HCT116 (cell line): ENCODE results near the gene ZP1. TPM values are rescaled to one million over a fixed set of nuclear protein-coding genes. Genes with fewer than 3 reads are reported as not detected.
"Not testable (repeated sequence)": the region's sequence is repeated elsewhere in the genome, so short reads cannot be mapped to it uniquely, and the experiment has no call there.

Experiments
- ATAC-seq: fragments of 200-7000 bp; cut with Tn5 transposase; 2 replicates; pipeline ENCODE4 v1.9.1; 2020; ENCODE audit warnings: mild to moderate bottlenecking, moderate library complexity
- BruUV-seq: library from RNA; stranded (reverse); fragments of 400-500 nt; replicated peaks from 2 replicates; lab custom pipeline; 2021; lab: Mats Ljungman, UMichigan
- CTCF ChIA-PET: fragments of 300-600 bp; sonication (Branson Sonifier 250); formaldehyde crosslinking; loops from one replicate; lab custom pipeline; 2021; ENCODE audit warnings: antibody characterized with exemption; lab: Charles Lee
- POLR2A ChIA-PET: fragments of 300-600, 350-600 bp; sonication (Branson Sonifier 250); formaldehyde crosslinking; loops from one replicate; lab custom pipeline; 2021; ENCODE audit warnings: antibody characterized with exemption; lab: Charles Lee
- RAD21 ChIA-PET, 2 experiments: fragments of 300-600 bp; sonication (Branson Sonifier 250); formaldehyde crosslinking; loops; one replicate each; lab custom pipeline; 2023; ENCODE audit warnings: low total read pairs in 2 of 2; ENCODE audit not compliant: uncharacterized antibody in 2 of 2, unreplicated experiment in 2 of 2, low non-redundant PET in 1 of 2; lab: Charles Lee
- DNase-seq: peaks from one replicate; pipeline ENCODE4 v3.0.0-alpha.2; 2010; ENCODE audit warnings: low read depth, low spot score
- H2AFZ ChIP-seq: fragments of 200-600 bp; shearing (Covaris generic), sonication (generic); 2 replicates; pipeline ENCODE4 v1.6.1; 2017; ENCODE audit warnings: low read depth, mixed run types, mixed read lengths, antibody characterized with exemption, low read length; ENCODE audit not compliant: poor library complexity, severe bottlenecking
- H3K27ac ChIP-seq: 2 replicates; pipeline ENCODE4 v1.5.1; 2012; ENCODE audit warnings: low read depth, low read length
- H3K27me3 ChIP-seq: fragments of 200-600 bp; sonication (generic); 2 replicates; pipeline ENCODE4 v1.6.1; 2016; ENCODE audit warnings: mixed run types, low read length, mixed read lengths; ENCODE audit not compliant: insufficient read depth
- H3K36me3 ChIP-seq, 2 experiments: fragments of 200-500 bp in 1 of 2; fragments of 200-600 bp in 1 of 2; sonication (Bioruptor generic) in 1 of 2; sonication (generic) in 1 of 2; 2 replicates each; pipeline versions ENCODE4 v1.5.1 to v1.6.1; 2014 to 2016; ENCODE audit warnings: low read length in 2 of 2, inconsistent platforms in 1 of 2, mixed read lengths in 1 of 2, mixed run types in 1 of 2; ENCODE audit not compliant: insufficient read depth in 2 of 2, control insufficient read depth in 1 of 2
- H3K4me1 ChIP-seq, 2 experiments: fragments of 200-600 bp in 1 of 2; sonication (generic) in 1 of 2; 2 replicates each; pipeline versions ENCODE4 v1.5.1 to v1.6.1; 2012 to 2017; ENCODE audit warnings: low read length in 2 of 2, inconsistent platforms in 1 of 2, mild to moderate bottlenecking in 1 of 2, mixed read lengths in 1 of 2, mixed run types in 1 of 2, moderate library complexity in 1 of 2; ENCODE audit not compliant: insufficient read depth in 2 of 2, control insufficient read depth in 1 of 2
- H3K4me2 ChIP-seq: fragments of 200-600 bp; sonication (generic); 2 replicates; pipeline ENCODE4 v1.6.1; 2017; ENCODE audit warnings: mixed run types, low read length, mixed read lengths
- H3K4me3 ChIP-seq, 2 experiments: fragments of 200-600 bp in 1 of 2; sonication (generic) in 1 of 2; replicated peaks in 1 of 2; 2 replicates each; pipeline ENCODE4 v1.5.1; 2011 to 2016; ENCODE audit warnings: low read length in 2 of 2, control low read depth in 1 of 2, low read depth in 1 of 2, mild to moderate bottlenecking in 1 of 2, mixed read lengths in 1 of 2, mixed run types in 1 of 2
- H3K79me2 ChIP-seq: fragments of 200-600 bp; sonication (generic); 2 replicates; pipeline ENCODE4 v1.6.1; 2017; ENCODE audit warnings: mild to moderate bottlenecking, mixed run types, low read length, moderate library complexity, mixed read lengths; ENCODE audit not compliant: insufficient read depth
- H3K9ac ChIP-seq: fragments of 200-600 bp; sonication (generic); 2 replicates; pipeline ENCODE4 v1.6.1; 2016; ENCODE audit warnings: low read length, mixed read lengths
- H3K9me2 ChIP-seq: fragments of 200-600 bp; sonication (generic), shearing (Covaris generic); 2 replicates; pipeline ENCODE4 v1.6.1; 2017; ENCODE audit warnings: mixed run types, mild to moderate bottlenecking, moderate library complexity; ENCODE audit not compliant: insufficient read depth
- H3K9me3 ChIP-seq, 2 experiments: fragments of 200-500 bp in 1 of 2; fragments of 200-600 bp in 1 of 2; sonication (Bioruptor generic) in 1 of 2; sonication (generic) in 1 of 2; 2 replicates each; pipeline ENCODE4 v1.6.1; 2014 to 2017; ENCODE audit warnings: low read length in 2 of 2, mixed read lengths in 2 of 2, inconsistent platforms in 1 of 2, low read depth in 1 of 2, mild to moderate bottlenecking in 1 of 2, mixed run types in 1 of 2, moderate library complexity in 1 of 2; ENCODE audit not compliant: control insufficient read depth in 1 of 2, insufficient read depth in 1 of 2
- H4K20me1 ChIP-seq: fragments of 200-600 bp; sonication (generic), shearing (Covaris generic); 2 replicates; pipeline ENCODE4 v1.6.1; 2017; ENCODE audit warnings: mixed run types, mild to moderate bottlenecking, moderate library complexity; ENCODE audit not compliant: insufficient read depth
- CBX3 ChIP-seq: IDR thresholded peaks from 2 replicates; pipeline ENCODE4 v1.6.1; 2012; ENCODE audit warnings: low read depth
- ELF1 ChIP-seq: IDR thresholded peaks from 2 replicates; pipeline ENCODE4 v1.6.1; 2012; ENCODE audit warnings: low read depth, borderline replicate concordance
- JUND ChIP-seq: IDR thresholded peaks from 2 replicates; pipeline ENCODE4 v1.6.1; 2012
- POLR2A ChIP-seq: IDR thresholded peaks from 2 replicates; pipeline ENCODE4 v1.7.0; 2011; ENCODE audit warnings: borderline replicate concordance; ENCODE audit not compliant: insufficient read depth, insufficient read length; ENCODE audit errors: extremely low read depth
- POLR2AphosphoS5 ChIP-seq: IDR thresholded peaks from 2 replicates; pipeline ENCODE4 v1.6.1; 2011; ENCODE audit warnings: mild to moderate bottlenecking, low read depth, low read length, moderate library complexity
- RAD21 ChIP-seq: IDR thresholded peaks from 2 replicates; pipeline ENCODE4 v1.6.1; 2012; ENCODE audit warnings: low read depth, mild to moderate bottlenecking
- SRF ChIP-seq: IDR thresholded peaks from 2 replicates; pipeline ENCODE4 v1.6.1; 2012; ENCODE audit warnings: low read depth
- TCF7L2 ChIP-seq: IDR thresholded peaks from 2 replicates; pipeline ENCODE4 v1.7.0; 2011; ENCODE audit warnings: borderline replicate concordance, inconsistent platforms; ENCODE audit not compliant: insufficient read depth, insufficient read length; ENCODE audit errors: extremely low read depth
- ZFX ChIP-seq: fragments of 450-650 bp; IDR thresholded peaks from 2 replicates; pipeline ENCODE4 v1.6.1; 2017
- ZNF274 ChIP-seq: fragments of 200-500 bp; sonication (Bioruptor generic); IDR thresholded peaks from 2 replicates; pipeline ENCODE4 v1.6.1; 2014; ENCODE audit warnings: mild to moderate bottlenecking, low read depth, low read length, inconsistent platforms
- intact Hi-C: fragments of 100-400 bp; cut with micrococcal nuclease; formaldehyde crosslinking; loops from 2 replicates; pipeline ENCODE4 v1.10.0; 2022
- total RNA-seq: library from RNA; stranded (reverse); gene quantifications from one replicate; pipeline ENCODE4 v1.2.1, GENCODE V29; 2021; ENCODE audit not compliant: unreplicated experiment

Gene ZP1
- total RNA-seq, 1 experiment from 2014 or later: not detected

- no peak for DNase-seq
- H3K9me3 ChIP-seq: peaks cover 5 to 6% of the 10 kb centered on the region in 2 experiments; a peak in 2 of 4 replicates
- H3K4me2 ChIP-seq: no peak overlapping the region
- ATAC-seq: no peak
- no TSS peak for BruUV-seq
- TF ChIP-seq ZFX: no peak
- TF ChIP-seq TCF7L2: no peak
- TF ChIP-seq POLR2AphosphoS5: no peak
- no peak for TF ChIP-seq JUND
- no peak for TF ChIP-seq ELF1
- no peak for TF ChIP-seq CBX3
- TF ChIP-seq SRF: no peak
- ChIA-PET POLR2A (no interaction called here), CTCF (no interaction called here), RAD21 (no interaction called here)
- no peaks in the 10 kb centered on the region for H3K9me2 ChIP-seq
- H3K4me3 ChIP-seq: no peak overlapping the region
- H3K27ac ChIP-seq: no peak overlapping the region
- no peak overlapping the region for H3K9ac ChIP-seq
- intact Hi-C loops: no loop called here
- no peaks in the 10 kb centered on the region for H3K4me1 ChIP-seq
- H3K79me2 ChIP-seq: no peaks in the 10 kb centered on the region
- no peaks in the 10 kb centered on the region for H4K20me1 ChIP-seq
- H3K27me3 ChIP-seq: no peaks in the 10 kb centered on the region
- no peaks in the 10 kb centered on the region for H3K36me3 ChIP-seq
- H2AFZ ChIP-seq: no peak overlapping the region
These were observed 49.3 kb upstream of the ZP1 start for GRCh38 chr11:60818057-60818456.

GRCh38 chr11:60821827-60822599 lies 45.3 kb upstream of the ZP1 start:
- no peaks in the 10 kb centered on the region for H3K36me3 ChIP-seq
- H3K79me2 ChIP-seq: no peaks in the 10 kb centered on the region
- ChIA-PET CTCF (interaction anchor here (1.3 kb wide), 1 partner anchor 9 kb away, joined by 5 read pairs; no protein-coding TSS in a partner anchor), RAD21 (no interaction called here), POLR2A (no interaction called here)
- no TSS peak for BruUV-seq
- H3K27me3 ChIP-seq: no peaks in the 10 kb centered on the region
- no peaks in the 10 kb centered on the region for H3K9me2 ChIP-seq
- ATAC-seq: no peak
- H3K4me2 ChIP-seq: no peak overlapping the region
- no peak overlapping the region for H2AFZ ChIP-seq
- no peaks in the 10 kb centered on the region for H4K20me1 ChIP-seq
- no peak overlapping the region for H3K4me3 ChIP-seq
- no peak for TF ChIP-seq POLR2A
- no peak for TF ChIP-seq ZNF274
- no peak for TF ChIP-seq RAD21
- H3K9me3 ChIP-seq: peaks cover 0 to under 1% of the 10 kb centered on the region in 2 experiments; a peak in 2 of 4 replicates
- intact Hi-C loops: no loop called here
- H3K4me1 ChIP-seq: no peaks in the 10 kb centered on the region
- H3K27ac ChIP-seq: no peak overlapping the region
- no peak overlapping the region for H3K9ac ChIP-seq
- DNase-seq: no peak

- H3K4me1 ChIP-seq, H3K79me2 ChIP-seq, H2AFZ ChIP-seq, H4K20me1 ChIP-seq, BruUV-seq, POLR2A ChIA-PET, H3K27ac ChIP-seq, ATAC-seq, H3K9ac ChIP-seq, H3K4me3 ChIP-seq, H3K9me2 ChIP-seq, CTCF ChIA-PET, H3K27me3 ChIP-seq, H3K9me3 ChIP-seq, H3K36me3 ChIP-seq, intact Hi-C loops, DNase-seq, H3K4me2 ChIP-seq, RAD21 ChIA-PET: not testable (repeated sequence)
These were observed 43.5 kb upstream of the ZP1 start for GRCh38 chr11:60823745-60824306.
